NCI-H1694 treated with DMSO at 0.1 percent for 48 hours (cell line): ENCODE data around the gene OPA1.

Experiments used
- DNase-seq: peaks from one replicate; lab custom pipeline; 2025; lab: John Stamatoyannopoulos, UW

Gene OPA1

GRCh38 chr3:193592841-193593667, at the start of gene OPA1:
Gene OPA1, plus strand, starts transcription at chr3:193593208. Its CDS starts 170 bp downstream, at chr3:193593378.
- DNase-seq: peak; percentile 96

DNA sequence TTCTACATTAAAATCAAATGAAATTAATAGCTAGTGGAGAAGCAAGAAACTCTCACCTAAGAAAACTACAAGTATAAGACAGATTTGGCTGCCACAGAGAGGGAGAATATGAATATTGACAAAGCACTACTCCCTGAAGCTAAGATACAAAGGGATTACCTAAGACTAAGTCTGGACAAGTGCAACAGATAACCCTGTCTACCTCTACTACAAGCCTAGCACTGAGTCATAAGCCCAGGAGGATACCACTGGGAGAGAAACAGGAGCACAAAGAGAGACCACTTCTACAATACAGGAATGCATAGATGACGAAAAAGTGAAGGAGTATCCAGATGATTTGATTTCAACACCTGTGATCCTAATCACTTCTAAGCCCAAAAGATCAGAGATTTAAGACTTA, 48.7 kb upstream of the OPA1 start:
- DNase-seq: no peak

DNA sequence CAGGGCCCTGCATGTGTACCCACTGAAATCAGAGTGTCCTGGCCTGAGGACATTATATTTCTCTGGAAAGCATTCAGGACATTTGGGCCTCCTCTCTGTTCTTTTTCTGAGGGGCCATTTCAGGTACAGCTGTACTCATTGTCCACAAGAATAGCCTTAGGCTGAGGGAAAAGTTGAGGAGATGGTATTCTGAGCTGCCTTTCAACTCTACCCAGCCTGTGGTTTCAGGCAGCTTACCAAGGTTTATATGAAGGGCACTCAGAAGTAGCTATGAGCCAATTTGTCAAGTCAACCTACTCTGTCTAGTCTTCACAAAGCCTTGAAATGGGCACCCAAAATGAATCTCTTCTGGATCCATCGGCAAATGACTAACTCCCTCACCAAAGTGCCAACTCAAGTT, 47.7 kb upstream of the OPA1 start:
- DNase-seq: no peak

- no peak for DNase-seq
Measured at GRCh38 chr3:193546129-193546528, 46.9 kb upstream of the OPA1 start.

DNA sequence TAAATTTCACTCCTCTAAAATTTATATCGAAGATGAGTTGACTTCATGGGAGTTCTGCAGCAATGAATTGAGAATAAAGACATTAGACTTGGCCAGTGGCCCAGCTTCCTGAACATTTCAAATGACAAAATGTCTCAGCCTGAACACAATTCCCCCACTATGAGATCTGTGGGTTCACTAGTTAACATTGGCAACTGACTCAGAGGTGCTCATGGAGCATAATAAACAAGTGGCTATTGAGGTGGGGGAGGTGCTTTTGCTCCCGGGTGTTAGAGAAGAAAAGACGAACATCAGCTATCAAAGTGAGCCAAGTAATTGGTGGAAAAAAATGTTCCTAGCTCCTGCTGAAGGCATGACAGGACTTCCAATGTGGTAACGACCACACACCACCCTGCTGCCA, 44.6 kb upstream of the OPA1 start:
- no peak for DNase-seq

GRCh38 chr3:193552923-193553322, 40.1 kb upstream of the OPA1 start:
- no peak for DNase-seq

GRCh38 chr3:193553586-193553985, 39.4 kb upstream of the OPA1 start:
- DNase-seq: no peak

GRCh38 chr3:193554811-193555210, 38.2 kb upstream of the OPA1 start, which contains the start of gene ATP13A4:
Gene ATP13A4, minus strand, starts transcription at chr3:193554895. Its CDS starts 96 bp downstream, at chr3:193554799.
- DNase-seq: no peak

DNA sequence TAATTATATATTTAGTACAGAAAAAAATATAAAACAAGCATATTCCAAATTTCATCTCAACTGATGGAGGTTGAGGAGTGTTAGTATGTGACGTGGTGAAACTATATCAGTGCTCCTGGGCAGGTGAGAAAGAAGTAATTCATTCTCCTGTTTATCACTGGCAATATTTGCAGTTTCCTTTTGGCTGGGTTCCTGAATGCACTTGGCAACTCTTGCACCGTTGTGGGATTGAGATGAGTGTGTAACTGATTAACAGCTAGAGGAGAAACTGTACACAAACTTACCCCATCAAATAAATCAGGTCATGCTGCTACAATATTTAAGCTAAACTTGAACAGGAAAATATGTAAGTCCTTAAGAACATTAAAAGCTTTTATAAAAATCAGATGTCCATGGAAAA, 36.2 kb upstream of the OPA1 start:
- no peak for DNase-seq

DNA sequence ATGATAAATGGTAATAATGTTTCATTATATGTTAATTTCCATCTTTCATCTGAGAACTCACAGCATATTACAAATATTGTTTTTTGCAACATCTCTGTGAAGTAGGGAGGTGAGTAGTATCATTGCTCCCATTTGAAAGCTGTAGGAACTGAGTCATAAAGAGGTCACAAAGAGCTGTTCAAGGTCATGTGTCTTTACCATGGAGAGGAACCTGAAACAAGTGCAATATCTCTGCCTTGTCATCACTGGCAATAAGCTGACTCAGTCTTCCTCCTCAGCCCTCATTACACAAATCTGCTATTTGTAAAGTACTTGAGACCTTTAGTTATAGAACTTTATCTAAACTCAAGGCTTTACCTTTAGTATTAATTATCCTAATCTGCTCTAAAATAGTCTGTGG, 33.9 kb upstream of the OPA1 start:
- no peak for DNase-seq

DNA sequence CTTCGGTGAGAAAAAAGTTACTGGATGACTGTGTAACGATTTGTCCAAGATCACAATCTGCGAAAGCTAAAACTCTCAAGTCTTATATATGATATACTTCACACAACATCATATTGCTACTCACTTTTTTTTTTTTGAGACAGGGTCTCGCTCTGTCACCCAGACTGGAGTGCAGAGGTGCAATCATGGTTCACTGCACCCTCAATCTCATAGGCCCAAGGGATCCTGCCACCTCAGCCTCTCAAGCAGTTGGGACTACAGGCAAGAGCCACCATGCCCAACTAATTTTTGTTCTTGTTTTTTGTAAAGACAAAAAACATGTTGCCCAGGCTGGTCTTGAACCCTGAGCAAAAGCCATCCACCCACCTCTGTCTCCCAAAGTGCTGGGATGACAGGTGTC, 32.9 kb upstream of the OPA1 start:
- DNase-seq: no peak

- DNase-seq: no peak
Measured at GRCh38 chr3:193560870-193561269, 32.1 kb upstream of the OPA1 start.

DNA sequence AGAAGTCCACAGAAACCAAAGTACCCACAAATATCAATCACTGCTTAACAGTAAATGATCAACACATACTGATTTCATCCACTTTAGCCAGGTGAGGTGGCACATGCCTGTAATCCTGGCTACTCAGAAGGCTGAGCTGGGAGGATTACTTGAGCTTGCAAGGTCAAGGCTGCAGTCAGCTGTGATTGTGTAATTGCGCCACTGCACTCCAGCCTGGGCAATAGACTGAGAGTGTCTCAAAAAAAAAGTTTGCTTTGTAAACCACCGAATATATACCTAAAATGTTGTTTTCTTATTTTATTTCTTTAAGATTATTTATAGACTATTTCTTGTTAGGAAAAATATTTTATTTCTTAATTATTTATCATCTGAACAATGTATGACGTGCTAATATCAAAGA, 29.6 kb upstream of the OPA1 start:
- DNase-seq: no peak

GRCh38 chr3:193564012-193564411, 29.0 kb upstream of the OPA1 start:
- no peak for DNase-seq

DNA sequence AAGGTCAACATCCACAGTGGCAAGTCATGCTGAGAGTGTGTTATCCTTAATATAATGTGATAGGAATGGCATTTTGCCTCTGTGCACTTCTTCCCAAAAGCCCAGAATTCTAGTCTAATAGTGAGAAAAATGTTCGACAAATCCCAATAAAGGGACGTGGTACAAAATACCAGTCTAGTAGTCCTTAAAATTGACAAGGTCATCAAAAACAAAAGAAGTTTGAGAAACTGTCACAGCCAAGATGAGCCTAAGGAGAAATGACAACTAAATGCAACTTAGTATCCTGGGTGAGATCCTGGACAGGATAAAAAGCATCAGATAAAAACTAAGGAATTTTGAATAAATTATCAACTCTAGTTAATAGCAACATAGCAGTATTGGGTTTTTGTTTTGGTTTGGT, 23.9 kb upstream of the OPA1 start:
- DNase-seq: no peak

GRCh38 chr3:193572426-193572908, 20.5 kb upstream of the OPA1 start:
- peak; percentile 67 for DNase-seq

DNA sequence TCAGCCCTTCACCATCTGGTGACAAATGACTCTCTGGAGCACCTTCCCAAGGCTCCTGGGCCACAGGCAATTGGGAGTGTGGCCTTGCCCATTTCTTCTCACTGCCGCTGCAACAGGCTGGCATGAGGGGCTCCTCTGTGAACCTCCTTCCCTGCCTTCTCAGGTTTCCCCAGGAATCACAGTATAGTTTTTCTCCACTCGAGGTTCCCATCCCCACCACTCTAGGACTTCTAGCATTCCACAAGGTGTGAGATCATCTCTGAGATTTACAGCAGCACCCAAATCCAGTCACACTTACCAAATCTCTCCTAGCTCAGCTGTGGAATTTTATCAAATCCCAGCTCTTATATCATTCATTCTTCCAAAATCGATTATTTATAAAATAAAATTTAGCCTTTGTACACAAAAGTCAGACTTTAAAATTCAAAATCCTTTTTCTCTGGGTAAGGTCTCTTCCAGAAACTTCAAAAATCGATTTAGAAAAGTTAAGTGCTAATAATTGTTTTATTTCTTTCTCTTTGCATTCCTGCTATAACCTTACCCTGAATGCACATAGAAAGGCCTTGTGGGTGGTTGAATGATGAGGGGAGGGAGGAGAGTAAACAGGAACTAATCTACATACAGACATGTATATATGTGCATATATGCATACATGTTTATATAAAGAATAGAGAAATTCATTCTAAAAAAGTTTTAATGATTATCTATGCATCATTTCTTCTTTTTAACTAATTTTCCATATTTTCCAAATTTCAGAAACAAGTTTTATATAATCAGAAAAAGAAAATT, 19.4 kb upstream of the OPA1 start:
- DNase-seq: no peak

GRCh38 chr3:193574488-193575070, 18.4 kb upstream of the OPA1 start:
- no peak for DNase-seq

DNA sequence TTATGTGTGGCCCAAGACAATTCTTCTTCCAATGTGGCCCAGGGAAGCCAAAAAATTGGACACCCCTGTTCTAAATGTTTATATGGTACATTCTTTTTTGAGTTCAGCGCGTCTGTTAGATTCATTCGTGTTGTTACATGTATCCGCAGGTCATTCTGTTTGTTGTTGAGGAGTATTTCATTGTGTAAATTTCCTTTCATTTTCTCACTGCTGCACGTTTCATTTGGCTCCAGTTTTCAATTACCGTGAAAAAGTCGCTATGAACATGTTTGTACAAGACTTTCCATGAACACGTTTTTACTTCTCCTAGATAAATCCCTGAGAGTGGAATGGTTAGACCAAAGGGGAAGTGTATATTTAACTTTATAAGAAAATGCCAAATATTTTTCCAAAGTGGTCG, 7.5 kb upstream of the OPA1 start:
- no peak for DNase-seq

DNA sequence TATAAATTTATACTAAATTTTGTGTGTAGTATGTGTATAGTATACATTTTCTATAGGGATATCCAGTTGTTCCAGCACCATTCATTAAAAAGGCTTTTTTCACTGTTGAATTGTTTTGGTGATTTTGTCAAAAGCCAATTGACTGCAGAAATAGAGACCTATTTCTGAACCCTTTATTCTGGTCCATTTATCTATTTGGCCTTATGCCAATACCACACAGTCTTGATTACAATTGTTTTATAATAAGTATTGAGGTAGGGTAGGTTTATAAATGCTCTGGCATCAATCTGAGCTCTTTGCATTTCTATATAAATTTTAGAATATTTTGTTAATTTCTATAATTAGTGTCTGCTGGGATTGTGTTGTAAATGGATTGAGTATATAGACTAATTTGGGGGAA, 6.5 kb upstream of the OPA1 start:
- no peak for DNase-seq

DNA sequence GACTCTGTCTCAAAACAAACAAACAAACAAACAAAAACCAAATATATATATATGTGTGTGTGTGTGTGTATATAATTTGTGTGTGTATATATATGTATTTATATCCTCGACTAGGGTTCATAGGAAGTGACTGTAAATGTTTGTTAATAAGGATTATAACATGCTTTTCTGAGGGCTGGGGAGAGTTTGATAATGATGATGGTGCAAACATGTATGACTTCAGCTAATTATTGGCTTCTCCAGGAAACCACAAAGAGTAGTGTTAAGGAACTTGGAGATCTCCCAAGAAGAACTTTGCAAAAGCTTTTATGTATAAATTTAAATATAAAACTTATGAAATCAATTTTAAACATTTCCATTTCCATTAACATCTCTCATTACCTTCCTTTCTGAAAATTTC, 3.9 kb upstream of the OPA1 start:
- no peak for DNase-seq

DNA sequence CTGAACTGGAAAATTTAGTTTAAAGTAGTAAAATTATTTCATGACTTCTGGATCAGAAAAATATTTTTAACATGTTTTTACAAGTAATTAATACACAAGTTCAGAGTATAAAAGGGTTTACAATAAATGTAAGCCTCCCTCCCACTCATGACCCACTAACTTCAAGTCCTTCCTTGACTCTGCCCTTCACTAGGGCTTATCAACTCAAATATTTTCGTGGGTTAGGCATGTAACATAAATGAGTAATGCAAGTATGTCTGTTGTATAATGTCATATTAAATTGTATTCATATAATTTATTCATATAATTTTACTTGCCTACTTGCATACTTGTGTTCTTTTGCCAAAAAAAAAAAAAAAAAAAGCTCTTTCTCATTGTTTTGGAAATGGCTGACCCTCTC, 3.4 kb upstream of the OPA1 start:
- DNase-seq: no peak
